GM19455 (cell line): ENCODE data around the gene SERPINA5.

ENCODE experiments used
- ATAC-seq: cut with Tn5 transposase; IDR thresholded peaks from one replicate; pipeline ENCODE4 v1.9.1; 2021; ENCODE audit not compliant: unreplicated experiment

The SERPINA5 gene

DNA sequence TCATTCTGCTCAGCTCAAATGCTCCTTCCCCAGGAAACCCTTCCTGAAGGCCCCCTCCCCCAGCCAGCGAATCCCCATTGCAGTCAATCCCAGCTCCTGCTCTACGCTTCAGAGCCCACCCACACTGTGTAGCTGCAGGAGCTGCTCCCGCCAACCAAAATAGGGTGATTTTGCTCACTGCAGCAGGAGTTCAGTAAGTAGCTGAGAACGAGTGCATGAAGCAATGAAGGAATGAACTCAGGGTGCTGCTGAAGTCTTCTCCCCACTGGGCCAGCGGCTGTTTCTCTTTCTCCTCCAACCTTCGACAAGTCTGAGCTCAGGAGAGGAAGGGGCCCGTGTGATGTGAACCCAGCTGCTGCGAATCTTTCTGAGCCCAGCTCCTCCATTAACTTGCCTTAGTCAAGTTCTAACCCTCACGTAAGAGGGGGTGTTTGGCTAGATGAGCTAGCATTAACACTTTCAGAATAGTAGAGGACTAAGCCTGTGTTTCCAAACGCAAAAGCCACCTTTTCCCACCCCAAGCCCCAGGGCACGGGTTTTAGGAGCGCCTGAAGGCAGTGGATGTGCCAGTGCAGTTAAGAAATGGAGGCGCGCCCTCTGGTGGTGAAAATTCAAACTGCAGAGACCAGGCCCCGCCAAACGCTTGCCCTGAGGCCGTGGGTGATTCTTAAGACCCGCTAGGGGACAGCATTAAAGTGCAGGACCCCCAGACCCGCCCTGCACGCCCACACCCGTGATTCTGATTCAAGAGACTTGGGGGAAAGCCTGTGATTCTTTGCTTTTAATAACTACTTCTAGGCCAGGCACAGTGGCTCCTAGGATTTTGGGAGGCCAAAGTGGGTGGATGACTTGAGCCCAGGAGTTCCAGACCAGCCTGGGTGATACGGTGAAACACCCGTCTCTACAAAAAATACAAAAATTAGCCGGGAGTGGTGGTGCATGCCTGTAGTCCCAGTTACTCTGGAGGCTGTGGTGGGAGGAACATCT is 31.9 kb upstream of the SERPINA5 start:
- ATAC-seq = peak; percentile 72

DNA sequence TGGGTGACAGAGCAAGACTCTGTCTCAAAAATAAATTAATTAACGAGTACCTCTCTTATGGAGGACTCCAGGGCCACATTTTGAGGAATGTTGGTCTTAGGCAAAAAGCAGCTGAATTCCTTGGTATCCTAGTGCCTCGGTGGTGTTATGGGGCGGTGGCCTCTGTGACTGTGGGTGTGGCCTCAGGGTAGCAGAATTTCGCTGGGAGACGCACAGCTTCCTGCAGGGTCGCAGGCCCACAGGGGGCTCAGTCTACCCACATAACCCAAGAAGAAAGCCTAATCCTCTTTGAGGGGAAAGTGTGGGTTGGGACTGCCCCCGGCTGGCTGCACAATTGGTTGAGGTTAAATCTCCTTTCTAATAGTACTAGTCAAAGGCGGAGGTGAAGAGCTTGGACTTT is 31.2 kb upstream of the SERPINA5 start:
- ATAC-seq = no peak

DNA sequence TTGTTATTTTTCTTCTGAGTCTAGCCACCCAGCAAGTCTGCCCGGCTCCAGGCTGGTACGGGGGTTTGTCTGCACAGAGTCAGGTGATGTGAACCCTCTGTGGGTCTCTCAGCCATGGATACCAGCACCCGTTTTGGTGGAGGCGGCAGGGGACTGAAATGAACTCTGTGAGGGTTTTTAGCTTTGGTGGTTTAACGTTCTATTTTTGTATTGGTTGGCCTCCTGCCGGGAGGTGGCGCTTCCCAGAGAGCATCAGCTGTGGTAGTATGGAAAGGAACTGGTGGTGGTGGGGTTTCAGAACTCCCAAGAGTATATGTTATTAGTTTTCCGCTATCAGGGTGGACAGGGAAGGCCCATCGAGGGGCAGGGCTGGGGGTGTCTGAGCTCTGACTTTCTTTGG is 25.2 kb upstream of the SERPINA5 start:
- ATAC-seq = no peak

DNA sequence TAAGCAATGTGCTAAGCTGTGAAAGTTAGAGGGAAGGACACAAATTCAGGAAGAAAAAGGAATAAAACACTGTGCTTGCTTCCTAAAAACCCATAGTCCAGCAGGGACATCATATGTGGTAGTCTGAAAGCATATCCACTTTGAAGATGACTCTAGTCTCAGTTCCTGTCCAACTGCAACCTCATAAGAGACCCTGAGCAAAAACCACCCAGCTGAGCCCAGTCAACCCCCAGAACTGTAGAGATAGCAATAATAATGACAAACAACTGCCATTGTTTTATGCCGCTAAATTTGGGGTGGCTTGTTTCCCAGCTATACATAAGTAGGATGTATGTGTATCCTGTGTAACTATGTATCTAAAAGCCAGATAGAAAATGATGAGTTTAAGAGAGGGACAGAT is 23.9 kb upstream of the SERPINA5 start:
- ATAC-seq = no peak

DNA sequence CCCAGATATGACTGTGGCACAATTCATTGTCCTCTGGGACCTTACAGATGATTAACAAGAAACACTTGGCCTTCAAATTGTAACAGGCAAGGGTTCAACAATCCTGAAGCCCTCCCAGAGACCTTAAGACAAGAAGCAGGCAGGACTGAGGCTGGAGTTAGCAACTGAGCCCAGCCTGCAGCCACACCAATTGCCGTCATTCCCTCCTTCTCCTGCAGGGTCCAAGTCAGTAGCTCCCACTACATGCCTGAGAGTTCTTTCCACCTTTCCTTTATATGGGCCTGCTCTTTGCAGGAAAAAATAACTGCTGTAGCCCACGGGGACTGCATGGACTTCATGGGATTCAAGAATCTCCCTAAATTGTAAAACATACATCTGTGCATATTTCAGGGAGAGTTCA is 22.4 kb upstream of the SERPINA5 start:
- ATAC-seq = no peak

DNA sequence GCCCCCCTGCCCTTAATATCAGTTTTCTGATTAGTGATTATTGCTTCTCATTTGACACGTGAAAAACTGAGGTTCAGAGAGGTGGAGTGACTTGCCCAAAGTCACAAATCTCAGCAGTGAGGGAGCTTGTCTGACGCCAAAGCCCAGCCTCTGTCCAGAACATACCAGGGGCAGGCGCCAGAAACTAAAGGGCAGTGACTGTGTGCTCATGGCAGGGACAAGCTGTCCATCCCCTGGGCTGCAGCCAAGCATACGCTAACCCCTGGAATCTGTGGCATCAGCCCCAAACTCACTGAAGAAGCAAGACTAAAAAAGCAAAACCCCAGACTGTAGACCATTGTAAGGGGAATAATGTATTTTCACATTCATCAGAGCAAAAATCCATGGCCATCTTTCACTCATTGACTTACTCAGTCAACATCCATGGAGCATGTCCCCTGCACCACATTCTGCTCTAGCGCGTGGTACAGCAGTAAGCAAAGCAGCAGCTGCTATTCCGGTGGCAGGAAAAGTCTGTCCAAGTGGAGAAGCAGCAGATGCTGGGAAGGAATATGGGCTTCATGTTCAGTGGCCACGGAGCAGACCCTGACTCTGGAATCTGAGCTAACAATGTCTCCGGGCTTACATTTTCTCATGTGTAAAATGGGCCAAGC is 21.5 kb upstream of the SERPINA5 start:
- no peak for ATAC-seq

DNA sequence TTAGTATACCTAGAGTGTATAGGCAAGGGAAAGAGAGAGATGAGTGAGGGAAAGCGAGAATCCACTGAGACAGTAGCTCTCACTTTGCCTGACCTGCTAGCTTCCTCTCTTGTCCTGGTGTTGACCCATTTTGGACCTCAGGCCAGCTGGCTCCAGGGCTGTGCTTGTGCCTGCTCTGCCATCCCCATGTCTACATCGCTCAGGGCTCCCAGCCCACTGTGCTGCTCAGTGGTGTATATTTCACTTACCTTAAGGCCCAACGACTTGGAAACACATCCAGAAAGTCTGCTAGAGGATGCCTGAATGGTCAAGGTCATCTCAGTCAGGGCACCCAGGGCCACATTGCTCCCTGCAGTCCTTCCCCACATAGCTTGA is 20.9 kb upstream of the SERPINA5 start:
- ATAC-seq = no peak

DNA sequence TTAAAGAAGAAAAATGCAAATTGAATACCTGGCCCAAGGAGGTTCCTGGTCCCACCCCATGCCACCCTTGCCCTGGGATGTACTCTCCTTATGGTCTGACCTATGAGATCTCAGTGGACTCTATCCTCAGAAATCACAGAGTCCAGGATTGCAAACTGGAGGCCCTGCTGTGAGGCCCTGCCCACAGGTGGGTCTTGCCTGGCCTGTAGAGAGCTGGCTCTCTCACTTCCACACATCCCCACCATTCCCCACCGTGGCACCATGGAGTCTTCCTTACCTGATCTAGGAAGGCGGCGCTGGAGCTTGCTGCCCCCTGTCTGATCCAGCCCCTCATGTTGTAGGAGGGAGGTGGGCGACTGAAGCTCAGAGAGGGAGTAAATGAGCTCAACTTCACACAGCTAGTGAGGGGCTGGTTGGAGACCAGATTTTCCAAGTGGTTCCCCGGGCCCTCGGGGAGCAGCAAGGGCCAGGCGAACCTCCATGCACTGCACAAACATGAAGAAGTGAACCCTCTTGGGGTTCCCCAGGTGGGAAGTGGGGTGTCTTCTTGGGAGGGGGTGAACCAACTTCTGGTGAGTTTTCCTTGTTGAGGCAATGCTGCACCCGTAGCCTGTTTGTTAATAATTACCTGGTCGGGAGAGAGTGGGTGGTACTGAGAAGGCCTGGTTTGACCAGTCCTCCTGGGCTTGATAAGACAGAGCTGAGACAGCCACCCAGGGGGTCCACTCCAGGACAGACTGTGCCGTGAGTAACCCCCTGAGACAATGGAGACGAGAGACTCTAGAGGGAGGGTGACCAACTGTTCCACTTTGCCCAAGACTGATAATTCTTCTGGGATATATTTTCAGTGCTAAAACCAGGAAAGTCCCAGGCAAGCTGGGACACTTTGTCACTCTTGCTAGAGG is 20.2 kb upstream of the SERPINA5 start, which contains the start of gene SERPINA4:
Gene SERPINA4, plus strand, starts transcription at position 692 of the 905 bp plus-strand sequence. CDS start 2,041 bp downstream, outside the sequence.
- no peak for ATAC-seq

DNA sequence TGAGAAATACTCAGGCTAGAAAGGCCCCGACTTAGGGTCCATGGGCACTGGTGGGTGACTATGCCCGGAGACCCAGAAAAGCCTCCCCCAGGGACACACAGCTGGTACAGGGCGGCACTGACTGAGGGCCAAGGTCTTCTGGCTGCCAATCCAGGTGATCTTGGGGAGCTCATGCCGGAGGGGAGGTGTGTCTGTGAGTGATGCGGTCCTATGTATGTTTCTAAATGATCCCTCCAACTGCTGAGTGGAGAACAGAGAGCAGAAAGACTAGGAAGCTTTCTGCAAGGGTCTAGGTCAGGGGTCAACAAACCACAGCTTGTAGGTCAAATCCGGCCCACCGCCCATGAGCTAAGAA is 19.6 kb upstream of the SERPINA5 start:
- no peak for ATAC-seq

DNA sequence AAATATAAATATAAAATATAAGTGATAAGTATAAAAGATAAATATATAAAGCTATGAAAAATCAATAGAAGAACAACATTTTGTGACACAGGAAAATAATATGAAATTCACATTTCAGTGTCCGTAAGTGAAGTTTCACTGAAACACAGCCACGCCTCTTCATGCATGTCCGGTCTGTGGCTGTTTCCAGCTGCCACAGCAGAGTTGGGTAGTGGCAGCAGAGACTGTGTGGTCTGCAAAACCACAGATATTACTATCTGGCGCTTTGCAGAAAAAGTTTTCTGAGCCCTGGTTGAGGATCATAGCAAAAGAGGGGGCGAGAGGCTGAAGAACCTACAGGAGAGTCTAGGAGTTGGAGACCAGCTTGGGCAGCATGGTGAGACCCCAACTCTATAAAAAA is 19.2 kb upstream of the SERPINA5 start:
- ATAC-seq = no peak

DNA sequence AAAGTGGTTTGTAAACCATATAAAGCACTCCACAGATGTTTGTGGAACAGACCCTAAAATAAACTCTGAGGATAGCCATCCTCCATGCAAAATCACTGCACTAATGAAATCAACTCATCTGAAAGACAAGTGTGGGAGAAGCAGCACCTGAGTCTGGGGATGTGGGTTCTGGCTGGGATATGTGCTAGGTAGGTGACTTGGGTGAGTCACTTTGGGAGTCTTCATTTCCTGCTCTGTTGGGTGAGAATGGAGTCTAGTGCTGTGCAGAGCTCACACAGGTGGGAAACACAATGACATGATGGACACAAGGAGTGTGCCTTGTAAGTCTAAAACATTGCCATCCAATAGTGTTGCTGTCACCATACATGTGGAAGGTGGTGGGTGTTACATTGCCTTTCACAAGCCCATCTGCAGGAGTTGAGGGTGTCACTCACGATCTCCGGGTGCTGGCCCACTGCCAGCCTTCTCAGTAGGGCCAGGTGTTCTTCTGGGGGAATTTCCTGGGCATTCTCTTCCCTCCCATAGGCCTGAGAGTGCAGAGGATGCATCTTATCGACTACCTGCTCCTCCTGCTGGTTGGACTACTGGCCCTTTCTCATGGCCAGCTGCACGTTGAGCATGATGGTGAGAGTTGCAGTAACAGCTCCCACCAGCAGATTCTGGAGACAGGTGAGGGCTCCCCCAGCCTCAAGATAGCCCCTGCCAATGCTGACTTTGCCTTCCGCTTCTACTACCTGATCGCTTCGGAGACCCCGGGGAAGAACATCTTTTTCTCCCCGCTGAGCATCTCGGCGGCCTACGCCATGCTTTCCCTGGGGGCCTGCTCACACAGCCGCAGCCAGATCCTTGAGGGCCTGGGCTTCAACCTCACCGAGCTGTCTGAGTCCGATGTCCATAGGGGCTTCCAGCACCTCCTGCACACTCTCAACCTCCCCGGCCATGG is 18.0 kb upstream of the SERPINA5 start:
- no peak for ATAC-seq

DNA sequence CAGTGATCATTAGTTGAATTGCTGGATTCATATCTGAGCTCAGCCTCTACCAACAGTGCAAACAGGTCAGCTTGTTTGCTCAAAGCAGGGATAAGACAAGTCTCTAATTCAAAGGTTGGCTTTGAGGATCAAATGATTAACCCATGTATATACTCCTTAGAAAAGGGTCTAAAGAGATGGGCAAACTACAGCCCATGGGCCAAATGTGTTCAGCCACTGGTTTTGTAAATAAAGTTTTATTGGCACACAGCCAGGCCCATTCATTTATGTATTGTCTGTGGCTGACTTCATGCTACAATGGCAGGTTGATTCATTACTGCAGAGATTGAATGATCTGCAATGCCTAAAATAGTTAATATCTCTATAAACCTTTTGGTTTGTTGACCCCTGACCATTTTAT is 16.8 kb upstream of the SERPINA5 start:
- ATAC-seq = no peak

DNA sequence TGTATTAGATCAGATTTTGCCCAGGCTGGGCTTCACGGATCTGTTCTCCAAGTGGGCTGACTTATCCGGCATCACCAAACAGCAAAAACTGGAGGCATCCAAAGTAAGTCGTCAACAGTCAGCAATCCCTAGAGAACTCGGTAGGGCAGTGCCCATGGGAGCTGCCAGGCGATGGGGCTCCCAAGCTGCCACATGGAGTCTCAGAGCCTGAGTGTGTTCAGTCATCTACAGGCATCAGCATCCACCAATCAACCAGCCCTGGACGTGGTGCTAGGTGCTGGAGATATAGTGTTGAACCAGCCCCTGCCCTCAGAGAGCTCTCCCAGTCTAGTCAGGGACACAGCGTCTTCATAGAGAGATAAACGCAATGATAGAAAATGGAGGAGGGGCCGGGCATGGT is 13.0 kb upstream of the SERPINA5 start:
- ATAC-seq = no peak

DNA sequence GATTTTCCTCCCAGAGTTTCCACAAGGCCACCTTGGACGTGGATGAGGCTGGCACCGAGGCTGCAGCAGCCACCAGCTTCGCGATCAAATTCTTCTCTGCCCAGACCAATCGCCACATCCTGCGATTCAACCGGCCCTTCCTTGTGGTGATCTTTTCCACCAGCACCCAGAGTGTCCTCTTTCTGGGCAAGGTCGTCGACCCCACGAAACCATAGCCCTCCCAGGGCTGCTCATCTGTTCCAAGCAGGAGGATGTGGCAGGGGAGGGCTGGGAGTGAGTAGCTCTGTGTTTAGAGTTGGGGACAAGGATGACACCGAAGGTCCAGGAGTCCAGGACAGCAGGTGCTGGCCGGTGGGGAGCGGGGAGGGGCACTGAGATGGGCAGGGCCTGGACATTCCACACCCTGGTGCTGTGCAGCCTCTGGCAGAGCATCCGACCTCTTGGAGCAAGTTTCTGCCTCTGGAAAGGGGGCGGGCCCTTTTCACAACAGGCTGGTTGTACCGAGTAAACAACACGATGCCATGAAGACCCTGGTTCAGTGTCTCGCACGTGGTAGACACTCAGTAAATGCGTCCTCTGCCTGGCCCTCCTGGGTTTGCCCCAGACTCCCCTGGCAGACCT is 11.7 kb upstream of the SERPINA5 start:
- no peak for ATAC-seq

DNA sequence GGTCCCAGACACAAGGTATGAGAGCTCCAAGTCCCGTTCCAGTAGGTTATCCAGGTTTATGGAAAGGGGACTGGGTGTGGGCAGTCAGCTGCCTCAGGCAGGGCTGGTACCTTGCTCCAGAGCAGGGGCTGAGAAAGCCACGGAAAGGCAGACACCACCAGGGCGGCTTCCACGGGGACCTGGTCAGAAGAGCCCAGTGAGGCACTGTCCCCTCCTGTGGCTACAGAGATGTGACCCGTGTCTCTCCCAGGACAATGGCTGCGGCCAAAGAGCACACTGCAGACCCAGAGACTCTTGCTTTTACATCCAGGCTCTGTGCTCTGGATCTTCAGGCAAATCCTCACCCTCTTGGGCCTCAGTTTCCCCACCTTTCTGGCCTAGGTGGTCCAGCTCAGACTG is 11.2 kb upstream of the SERPINA5 start:
- ATAC-seq = no peak

DNA sequence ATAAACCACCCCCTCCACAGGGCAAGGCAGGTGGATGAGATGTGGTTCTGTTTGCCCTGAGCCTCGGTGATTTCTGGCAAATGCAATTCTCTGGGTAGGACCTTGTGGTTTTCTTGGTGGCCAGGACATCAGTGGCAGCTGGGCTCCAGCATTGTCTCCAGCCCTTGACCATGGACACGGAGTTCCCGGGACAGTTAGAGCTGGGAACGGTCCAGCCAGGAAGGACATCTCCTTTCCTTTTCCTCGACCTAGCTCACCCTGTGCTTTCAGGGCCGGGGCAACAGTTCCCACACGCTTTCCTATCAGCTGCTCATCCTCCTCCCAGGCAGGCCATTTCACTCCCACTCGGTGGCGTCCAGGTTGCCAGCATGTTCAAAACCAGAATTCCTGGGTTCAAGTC is 10.8 kb upstream of the SERPINA5 start:
- no peak for ATAC-seq

DNA sequence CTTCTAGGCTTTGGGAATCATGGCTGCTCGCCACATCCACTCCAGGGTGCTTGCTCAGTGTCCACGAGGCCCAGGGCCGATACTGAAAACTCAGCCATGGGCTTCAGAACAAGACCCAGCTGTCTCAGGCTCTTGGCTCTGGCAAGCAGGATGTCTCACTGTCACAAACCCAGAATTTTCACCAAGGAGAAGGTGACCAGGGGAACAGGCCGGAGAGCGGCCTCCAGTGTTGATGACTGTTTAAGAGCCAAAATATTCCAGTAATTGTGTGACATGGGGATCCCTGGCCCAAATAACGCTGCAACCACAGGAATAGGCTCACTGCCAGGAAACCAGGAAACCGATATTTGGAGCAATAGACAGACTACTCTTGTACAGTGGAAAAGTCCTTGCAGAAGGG is 9.8 kb upstream of the SERPINA5 start:
- ATAC-seq = no peak

DNA sequence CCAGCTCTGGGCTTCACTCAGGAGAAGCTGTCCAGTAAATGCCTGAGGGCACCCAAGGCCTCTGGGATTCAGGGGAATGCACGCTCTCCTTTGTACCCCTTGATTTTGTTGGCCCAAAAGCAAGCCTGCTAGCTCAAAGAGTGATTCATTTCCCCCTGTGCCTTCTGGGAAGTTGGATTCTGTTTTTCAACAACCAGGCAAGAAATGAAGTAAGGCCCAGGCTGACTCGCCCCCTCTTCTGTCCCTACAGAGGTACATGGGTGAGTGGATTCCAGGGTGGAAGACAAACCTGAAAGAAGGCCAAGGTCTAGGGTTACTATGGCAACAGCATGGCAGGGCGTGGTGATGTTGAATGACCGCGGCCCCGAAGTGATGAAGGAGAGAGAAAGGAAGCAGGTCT is 9.3 kb upstream of the SERPINA5 start:
- ATAC-seq = no peak

DNA sequence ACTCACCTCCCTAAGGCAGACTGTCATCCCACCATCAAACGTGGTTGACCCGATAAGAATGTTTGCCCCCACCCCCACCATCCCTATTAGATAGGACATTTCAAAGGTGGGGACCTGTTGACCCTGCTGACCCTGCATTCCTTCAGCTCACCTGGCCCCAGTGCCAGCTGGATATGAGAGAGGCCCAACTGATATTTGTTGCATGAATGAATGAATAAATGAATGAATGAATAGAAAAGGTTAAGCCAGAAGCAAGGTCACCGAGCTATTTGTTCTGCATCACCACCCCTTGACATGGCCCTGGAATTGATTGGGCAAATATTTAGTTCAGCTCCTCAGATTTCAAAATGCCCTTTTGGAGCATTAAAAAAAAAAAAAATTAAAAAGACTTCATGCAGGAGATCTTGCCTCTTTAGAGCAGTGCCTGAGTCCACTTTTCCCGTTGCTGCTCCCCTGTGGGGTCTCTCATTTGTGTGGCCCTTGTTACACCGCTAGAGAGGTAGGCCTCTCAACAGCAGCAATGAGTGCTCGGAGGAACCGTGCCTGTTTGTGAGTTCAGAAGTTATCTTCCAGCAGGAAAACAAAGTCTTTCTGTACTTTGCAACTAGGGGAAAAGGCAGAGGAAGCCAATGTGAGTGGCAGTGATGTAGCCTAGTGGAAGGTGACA is 8.5 kb upstream of the SERPINA5 start:
- ATAC-seq = no peak
